Measurements from ENCODE around the gene CDC14B.

Gene CDC14B

GRCh38 chr9:96565671-96566497 lies 53.8 kb downstream of the CDC14B start:
- TF ChIP-seq EZH2phosphoT487 (IDR thresholded peaks at IDR 0.05; ENCODE audit: low read length) (no peak), EZH2 (optimal IDR thresholded peaks at IDR 0.05; ENCODE audit: low read depth, low read length) (no peak), CTCF (IDR thresholded peaks at IDR 0.05; ENCODE audit: low read length) (no peak)
- Histone ChIP-seq H2AFZ (ENCODE audit: low read length) (peak overlapping the region; percentile 100), H3K9me3 (replicated peaks; ENCODE audit: insufficient read depth, low read length) (no peaks in the 10 kb centered on the region), H3K4me3 (ENCODE audit: low read length) (peak overlapping the region; percentile 92), H3K4me1 (ENCODE audit: low read length) (0 out of 2 replicates have a peak, but pooled peaks cover 6% of the 10 kb centered on the region), H3K27me3 (replicated peaks; ENCODE audit: insufficient read depth, low read length) (no peaks in the 10 kb centered on the region), H3K27ac (ENCODE audit: low read length) (no peak overlapping the region), H4K20me1 (ENCODE audit: insufficient read depth, low read length) (no peaks in the 10 kb centered on the region), H3K9me2 (replicated peaks; ENCODE audit: insufficient read depth, low read length) (no peaks in the 10 kb centered on the region), H3K36me3 (replicated peaks; ENCODE audit: insufficient read depth, low read length) (no peaks in the 10 kb centered on the region), H3K4me2 (ENCODE audit: low read depth, low read length) (peak overlapping the region; percentile 98), H3F3A (ENCODE audit: insufficient read depth, low read length) (peaks cover 11% of the 10 kb centered on the region; the same call in 1 of the 2 replicates), H3K9ac (ENCODE audit: low read length) (peak overlapping the region; percentile 80; the same call in 1 of the 2 replicates), H3K79me2 (ENCODE audit: low read length) (no peaks in the 10 kb centered on the region)
- no peak for DNase-seq

GRCh38 chr9:96564217-96564616 lies 55.4 kb downstream of the CDC14B start:
- no peaks in the 10 kb centered on the region for H3K9me3 ChIP-seq (replicated peaks; ENCODE audit: insufficient read depth, low read length)
- no peaks in the 10 kb centered on the region for H4K20me1 ChIP-seq (ENCODE audit: insufficient read depth, low read length)
- no peak overlapping the region for H3K4me2 ChIP-seq (ENCODE audit: low read depth, low read length)
- no peaks in the 10 kb centered on the region for H3K79me2 ChIP-seq (ENCODE audit: low read length)
- no peak for DNase-seq
- H3K9ac ChIP-seq (ENCODE audit: low read length) = no peak overlapping the region
- H3K36me3 ChIP-seq (replicated peaks; ENCODE audit: insufficient read depth, low read length) = no peaks in the 10 kb centered on the region
- no peak for TF ChIP-seq EZH2phosphoT487 (IDR thresholded peaks at IDR 0.05; ENCODE audit: low read length)
- no peak for TF ChIP-seq EZH2 (optimal IDR thresholded peaks at IDR 0.05; ENCODE audit: low read depth, low read length)
- no peak overlapping the region for H2AFZ ChIP-seq (ENCODE audit: low read length)
- H3F3A ChIP-seq (ENCODE audit: insufficient read depth, low read length) = peaks cover 11% of the 10 kb centered on the region; the same call in 1 of the 2 replicates
- H3K27me3 ChIP-seq (replicated peaks; ENCODE audit: insufficient read depth, low read length) = no peaks in the 10 kb centered on the region
- H3K4me1 ChIP-seq (ENCODE audit: low read length) = 0 out of 2 replicates have a peak, but pooled peaks cover 6% of the 10 kb centered on the region
- no peak overlapping the region for H3K4me3 ChIP-seq (ENCODE audit: low read length)
- H3K9me2 ChIP-seq (replicated peaks; ENCODE audit: insufficient read depth, low read length) = no peaks in the 10 kb centered on the region
- H3K27ac ChIP-seq (ENCODE audit: low read length) = no peak overlapping the region

GRCh38 chr9:96559339-96559943 lies 60.2 kb downstream of the CDC14B start:
- H3K27ac ChIP-seq (ENCODE audit: low read length) = no peak overlapping the region
- no peak overlapping the region for H3K4me2 ChIP-seq (ENCODE audit: low read depth, low read length)
- TF ChIP-seq CTCF (IDR thresholded peaks at IDR 0.05; ENCODE audit: low read length) (no peak), EZH2 (optimal IDR thresholded peaks at IDR 0.05; ENCODE audit: low read depth, low read length) (no peak)

More at GRCh38 chr9:96559339-96559943, 60.2 kb downstream of the CDC14B start:
- Histone ChIP-seq H3K9me2 (replicated peaks; ENCODE audit: insufficient read depth, low read length) (no peaks in the 10 kb centered on the region), H3K27me3 (replicated peaks; ENCODE audit: insufficient read depth, low read length) (no peaks in the 10 kb centered on the region), H3K79me2 (ENCODE audit: low read length) (no peaks in the 10 kb centered on the region), H3K4me3 (ENCODE audit: low read length) (no peak overlapping the region), H3K9ac (ENCODE audit: low read length) (no peak overlapping the region), H2AFZ (ENCODE audit: low read length) (no peak overlapping the region), H3K9me3 (replicated peaks; ENCODE audit: insufficient read depth, low read length) (no peaks in the 10 kb centered on the region), H3F3A (ENCODE audit: insufficient read depth, low read length) (no peaks in the 10 kb centered on the region), H3K36me3 (replicated peaks; ENCODE audit: insufficient read depth, low read length) (no peaks in the 10 kb centered on the region), H4K20me1 (ENCODE audit: insufficient read depth, low read length) (no peaks in the 10 kb centered on the region), H3K4me1 (ENCODE audit: low read length) (no peaks in the 10 kb centered on the region)
- no peak for DNase-seq

Measured in MM.1S (cell line).